T-helper 1 cell treated with Interleukin-12 subunit alpha and Interleukin-12 subunit beta and Interleukin-4 antibody, amounts not matched to agents 30 μg/mL and 1 μg/mL, for 36 hours (primary cell): ENCODE data around the gene PPIP5K2.

ENCODE experiments used
- H3K27ac Mint-ChIP-seq: one replicate; pipeline ENCODE4 v1.8.0; 2021; ENCODE audit warnings: mild to moderate bottlenecking, mixed read lengths
- H3K27me3 Mint-ChIP-seq: one replicate; pipeline ENCODE4 v1.8.0; 2021; ENCODE audit warnings: low read depth, mixed read lengths
- H3K36me3 Mint-ChIP-seq: one replicate; pipeline ENCODE4 v1.8.0; 2021; ENCODE audit warnings: low read depth, mixed read lengths
- H3K4me1 Mint-ChIP-seq: one replicate; pipeline ENCODE4 v1.8.0; 2021; ENCODE audit warnings: low read depth, mixed read lengths
- H3K4me3 Mint-ChIP-seq: one replicate; pipeline ENCODE4 v1.8.0; 2021; ENCODE audit warnings: mild to moderate bottlenecking, moderate library complexity, mixed read lengths
- H3K9me3 Mint-ChIP-seq: one replicate; pipeline ENCODE4 v1.8.0; 2021; ENCODE audit warnings: mixed read lengths

PPIP5K2 gene

DNA sequence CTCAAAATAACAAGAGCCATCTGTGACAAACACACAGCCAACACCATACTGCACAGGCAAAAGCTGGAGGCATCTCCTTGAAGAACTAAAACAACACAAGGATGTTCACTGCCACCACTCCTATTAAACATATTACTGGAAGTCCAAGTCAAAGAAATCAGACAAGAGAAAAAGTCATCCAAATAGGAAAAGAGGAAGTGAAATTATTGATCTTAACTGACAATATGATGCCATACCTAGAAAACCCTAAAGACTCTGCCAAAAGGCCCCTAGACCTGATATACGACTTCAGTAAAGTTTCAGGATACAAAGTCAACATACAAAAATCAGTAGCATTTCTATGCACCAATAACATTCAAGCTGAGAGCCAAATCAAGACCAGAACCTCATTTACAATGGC is 108.5 kb downstream of the PPIP5K2 start:
- H3K36me3 Mint-ChIP-seq, result no peaks in the 10 kb centered on the region
- peaks cover 4% of the 10 kb centered on the region for H3K4me1 Mint-ChIP-seq
- no peaks in the 10 kb centered on the region for H3K9me3 Mint-ChIP-seq
- no peak overlapping the region for H3K27ac Mint-ChIP-seq
- H3K4me3 Mint-ChIP-seq, result no peak overlapping the region
- peaks cover 52% of the 10 kb centered on the region for H3K27me3 Mint-ChIP-seq

DNA sequence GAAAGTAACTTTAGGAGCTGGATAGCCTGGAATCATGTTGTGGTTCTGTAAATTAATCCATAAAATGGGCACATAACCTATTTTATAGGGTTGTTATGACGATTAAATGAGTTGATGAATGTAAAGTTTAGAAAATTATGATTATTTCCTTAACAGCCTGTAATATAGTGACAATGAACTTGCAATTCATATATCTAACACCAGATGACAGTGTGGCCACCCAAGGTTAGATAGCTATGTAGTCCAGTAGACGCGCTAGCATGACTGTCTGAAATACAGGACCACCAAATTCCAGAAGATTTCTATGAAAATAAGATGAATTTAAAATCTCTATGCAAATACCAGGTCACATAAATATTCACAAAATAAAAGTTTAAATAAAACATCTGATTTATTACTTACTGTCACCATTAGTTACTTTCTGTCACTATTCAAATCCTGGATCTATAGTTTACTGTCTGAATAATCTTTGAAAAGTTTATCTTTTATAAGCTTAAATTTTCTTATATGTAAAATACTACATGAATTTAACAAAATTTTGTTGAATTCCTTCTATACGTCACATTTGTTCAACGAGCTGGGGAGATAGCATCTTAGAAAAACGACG is 112.4 kb downstream of the PPIP5K2 start:
- H3K4me3 Mint-ChIP-seq, result no peak overlapping the region
- H3K9me3 Mint-ChIP-seq, result no peaks in the 10 kb centered on the region
- H3K27ac Mint-ChIP-seq, result no peak overlapping the region
- peaks cover 3% of the 10 kb centered on the region for H3K4me1 Mint-ChIP-seq
- no peaks in the 10 kb centered on the region for H3K36me3 Mint-ChIP-seq
- H3K27me3 Mint-ChIP-seq, result peaks cover 37% of the 10 kb centered on the region

DNA sequence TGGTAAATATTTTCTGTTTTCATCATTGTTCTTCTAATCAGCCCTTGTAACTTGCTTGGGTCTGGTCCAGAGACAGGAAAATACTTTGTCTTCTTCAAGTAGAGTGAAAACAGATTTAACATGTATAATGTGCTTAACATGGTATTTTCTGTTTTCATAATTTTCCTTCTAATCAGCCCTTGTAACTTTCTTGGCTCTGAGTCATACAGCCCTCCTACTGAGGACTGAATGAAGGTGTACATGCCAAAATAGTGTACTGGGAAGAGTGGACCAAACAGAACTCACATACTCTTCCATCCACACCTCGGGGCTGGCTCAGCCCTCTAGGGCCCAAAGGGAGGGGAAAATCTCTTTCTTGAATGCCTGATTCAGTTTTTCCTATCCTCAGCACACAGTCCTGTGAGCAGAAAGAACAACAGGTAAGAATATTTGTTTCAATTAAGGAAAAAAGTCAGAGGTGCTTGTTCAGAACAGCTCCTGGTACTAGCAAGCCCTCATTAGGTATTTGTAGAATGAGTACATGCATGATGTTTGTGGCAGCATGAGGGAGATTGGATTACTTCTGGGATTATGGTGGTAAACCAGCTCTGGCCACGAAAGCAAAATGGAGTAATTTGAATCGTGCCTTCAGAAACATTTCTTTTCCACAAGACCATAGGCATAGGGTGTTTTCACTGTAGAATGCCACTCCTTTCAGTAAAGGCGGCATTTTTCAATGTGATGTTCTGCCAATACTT is 114.3 kb downstream of the PPIP5K2 start:
- Mint-ChIP-seq H3K27me3 (peaks cover 35% of the 10 kb centered on the region), H3K9me3 (peaks cover 5% of the 10 kb centered on the region), H3K36me3 (no peaks in the 10 kb centered on the region)

DNA sequence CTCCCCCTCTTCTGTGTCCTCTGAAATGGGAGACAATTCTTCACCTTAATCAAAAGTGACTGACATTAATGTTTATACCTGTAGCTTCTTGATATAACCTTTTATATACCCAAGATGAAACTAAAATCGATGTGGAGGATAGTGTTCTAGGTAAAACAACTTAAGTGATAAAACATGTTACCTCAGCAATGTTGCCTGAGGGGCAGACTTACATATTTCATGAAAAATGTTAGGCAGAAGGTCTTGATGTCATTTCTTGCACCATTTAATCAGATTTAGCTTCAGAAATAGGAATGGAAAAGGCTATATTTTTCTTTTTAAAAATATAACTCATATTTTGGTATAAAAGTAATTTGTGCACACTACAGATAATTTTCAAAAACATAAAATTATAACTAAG is 115.8 kb downstream of the PPIP5K2 start:
- no peaks in the 10 kb centered on the region for H3K36me3 Mint-ChIP-seq
- H3K9me3 Mint-ChIP-seq, result peaks cover 5% of the 10 kb centered on the region
- H3K27ac Mint-ChIP-seq, result no peak overlapping the region
- no peak overlapping the region for H3K4me3 Mint-ChIP-seq
- no peaks in the 10 kb centered on the region for H3K4me1 Mint-ChIP-seq
- peaks cover 27% of the 10 kb centered on the region for H3K27me3 Mint-ChIP-seq

More for the DNA sequence above, 114.3 kb downstream of the PPIP5K2 start:
- no peak overlapping the region for H3K27ac Mint-ChIP-seq
- no peak overlapping the region for H3K4me3 Mint-ChIP-seq
- H3K4me1 Mint-ChIP-seq, result no peaks in the 10 kb centered on the region

DNA sequence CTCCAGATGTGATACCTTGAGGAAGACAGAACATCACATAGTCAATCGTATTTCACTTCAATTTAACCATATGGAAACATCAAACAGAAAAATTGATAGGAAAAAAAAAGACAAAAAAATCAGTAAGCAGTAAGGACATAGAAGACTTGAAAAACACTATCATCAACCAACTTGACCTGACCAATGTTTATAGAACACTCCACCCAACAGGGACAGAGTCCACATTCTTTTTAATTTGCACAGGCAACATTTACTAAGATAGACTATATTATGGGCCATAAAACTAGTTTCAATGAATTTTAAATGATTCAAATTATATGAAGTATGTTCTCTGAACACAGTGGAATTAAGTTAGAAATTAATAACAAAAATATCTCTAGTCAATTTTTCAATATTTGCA is 117.7 kb downstream of the PPIP5K2 start:
- Mint-ChIP-seq H3K9me3 (peaks cover 5% of the 10 kb centered on the region), H3K36me3 (no peaks in the 10 kb centered on the region), H3K27me3 (peaks cover 28% of the 10 kb centered on the region), H3K27ac (no peak overlapping the region), H3K4me3 (no peak overlapping the region), H3K4me1 (no peaks in the 10 kb centered on the region)

DNA sequence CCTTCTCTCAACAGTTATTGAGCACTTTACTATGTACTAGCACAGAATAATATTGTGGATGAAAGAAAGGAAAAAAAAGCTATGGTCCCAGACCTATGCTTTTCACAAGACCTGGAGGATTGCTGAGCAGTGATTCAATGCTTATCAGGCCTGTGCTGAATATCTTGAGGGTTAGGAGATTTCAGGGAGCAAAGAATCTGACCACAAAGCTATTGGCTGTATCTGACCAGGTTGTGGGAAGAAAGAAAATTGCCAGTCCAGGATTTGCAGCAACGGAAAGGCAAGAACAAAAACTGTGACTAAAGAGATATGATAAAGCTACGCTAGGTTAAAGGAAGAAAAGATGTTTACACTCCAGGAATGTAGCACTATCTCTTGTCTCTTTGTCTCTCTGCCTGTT is 123.6 kb downstream of the PPIP5K2 start:
- no peak overlapping the region for H3K4me3 Mint-ChIP-seq
- peaks cover 5% of the 10 kb centered on the region for H3K9me3 Mint-ChIP-seq
- peaks cover 3% of the 10 kb centered on the region for H3K4me1 Mint-ChIP-seq
- no peak overlapping the region for H3K27ac Mint-ChIP-seq
- no peaks in the 10 kb centered on the region for H3K36me3 Mint-ChIP-seq
- H3K27me3 Mint-ChIP-seq, result peaks cover 55% of the 10 kb centered on the region

DNA sequence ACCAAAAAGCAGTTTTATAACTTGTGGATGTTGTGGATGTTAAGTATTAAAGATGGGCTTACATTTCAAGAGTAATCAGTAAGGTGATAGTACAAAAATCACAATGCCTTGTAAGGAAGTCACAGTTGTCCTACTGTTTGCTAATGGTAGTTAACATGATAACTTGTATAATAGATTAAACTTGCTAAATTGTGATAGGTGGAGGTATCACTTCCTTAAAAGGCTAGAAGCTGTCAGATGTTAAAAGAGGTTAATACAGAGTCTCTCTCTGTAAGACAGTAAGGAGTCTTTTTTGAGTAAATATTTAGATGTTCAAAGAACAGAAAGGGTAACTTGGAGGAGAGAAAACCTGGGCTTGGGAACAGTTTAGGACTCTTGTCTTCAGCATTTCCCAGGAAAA is 124.3 kb downstream of the PPIP5K2 start:
- Mint-ChIP-seq H3K4me1 (peaks cover 3% of the 10 kb centered on the region), H3K9me3 (no peaks in the 10 kb centered on the region), H3K4me3 (no peak overlapping the region), H3K27ac (no peak overlapping the region), H3K36me3 (no peaks in the 10 kb centered on the region), H3K27me3 (peaks cover 55% of the 10 kb centered on the region)

DNA sequence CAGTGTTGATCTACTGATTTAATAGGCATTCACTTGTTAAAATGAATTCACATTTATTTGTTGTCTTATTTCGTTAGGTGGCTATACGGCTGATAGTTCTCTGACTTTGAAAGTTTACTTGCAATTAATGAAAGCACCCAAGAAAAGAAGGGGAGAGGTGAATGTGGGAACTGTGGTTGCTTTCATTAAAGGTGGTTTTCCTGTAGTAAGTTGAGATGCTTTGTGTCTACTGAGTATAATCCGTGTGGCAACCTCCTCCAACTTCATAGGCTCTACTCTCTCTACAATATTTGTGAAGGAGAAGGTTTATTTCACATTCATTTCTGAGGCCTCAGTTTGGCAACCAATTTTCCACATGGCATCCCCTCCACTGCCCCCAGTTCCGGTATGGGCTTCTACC is 125.7 kb downstream of the PPIP5K2 start:
- Mint-ChIP-seq H3K9me3 (no peaks in the 10 kb centered on the region), H3K4me3 (no peak overlapping the region), H3K36me3 (no peaks in the 10 kb centered on the region), H3K27ac (no peak overlapping the region), H3K27me3 (peaks cover 67% of the 10 kb centered on the region), H3K4me1 (peaks cover 3% of the 10 kb centered on the region)

DNA sequence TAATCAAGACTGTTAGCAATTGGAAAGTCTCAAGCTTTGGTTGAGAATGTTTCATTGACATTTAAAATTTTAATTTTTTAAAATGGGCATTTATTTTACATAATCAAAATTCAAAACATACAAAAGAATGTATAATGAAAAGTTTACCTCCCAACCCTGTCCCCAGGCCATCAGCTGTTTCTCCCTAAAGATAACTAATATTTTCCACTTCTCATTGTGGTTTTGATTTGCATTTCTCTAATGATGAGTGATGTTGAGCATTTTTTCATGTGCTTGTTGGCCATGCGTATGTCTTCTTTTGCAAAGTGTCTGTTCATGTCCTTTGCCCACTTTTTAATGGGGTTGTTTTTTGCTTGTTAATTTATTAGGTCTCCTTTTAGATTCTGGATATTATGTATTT is 127.0 kb downstream of the PPIP5K2 start:
- H3K4me1 Mint-ChIP-seq, result peaks cover 3% of the 10 kb centered on the region
- no peaks in the 10 kb centered on the region for H3K9me3 Mint-ChIP-seq
- no peak overlapping the region for H3K27ac Mint-ChIP-seq
- H3K27me3 Mint-ChIP-seq, result peaks cover 75% of the 10 kb centered on the region
- H3K4me3 Mint-ChIP-seq, result no peak overlapping the region
- no peaks in the 10 kb centered on the region for H3K36me3 Mint-ChIP-seq

DNA sequence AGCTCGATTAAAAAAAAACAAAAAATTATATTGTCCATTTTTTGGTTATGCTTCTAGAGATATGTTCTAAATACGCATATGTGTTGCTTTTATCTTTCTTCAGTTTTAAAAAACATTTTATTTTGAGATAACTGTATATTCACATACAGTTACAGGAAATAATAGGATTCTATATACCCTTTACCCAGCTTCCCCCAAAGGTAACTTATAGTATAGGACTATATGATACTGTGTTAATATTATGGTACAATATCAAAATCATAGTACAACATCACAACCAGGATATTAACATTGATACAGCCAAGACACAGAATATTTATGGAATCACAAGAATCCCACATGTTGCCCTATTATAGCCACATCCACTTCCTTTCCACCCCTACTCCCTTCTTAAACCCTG is 129.0 kb downstream of the PPIP5K2 start:
- peaks cover 76% of the 10 kb centered on the region for H3K27me3 Mint-ChIP-seq
- H3K9me3 Mint-ChIP-seq, result no peaks in the 10 kb centered on the region
- peaks cover 3% of the 10 kb centered on the region for H3K4me1 Mint-ChIP-seq
- H3K36me3 Mint-ChIP-seq, result no peaks in the 10 kb centered on the region
- H3K4me3 Mint-ChIP-seq, result no peak overlapping the region
- no peak overlapping the region for H3K27ac Mint-ChIP-seq

DNA sequence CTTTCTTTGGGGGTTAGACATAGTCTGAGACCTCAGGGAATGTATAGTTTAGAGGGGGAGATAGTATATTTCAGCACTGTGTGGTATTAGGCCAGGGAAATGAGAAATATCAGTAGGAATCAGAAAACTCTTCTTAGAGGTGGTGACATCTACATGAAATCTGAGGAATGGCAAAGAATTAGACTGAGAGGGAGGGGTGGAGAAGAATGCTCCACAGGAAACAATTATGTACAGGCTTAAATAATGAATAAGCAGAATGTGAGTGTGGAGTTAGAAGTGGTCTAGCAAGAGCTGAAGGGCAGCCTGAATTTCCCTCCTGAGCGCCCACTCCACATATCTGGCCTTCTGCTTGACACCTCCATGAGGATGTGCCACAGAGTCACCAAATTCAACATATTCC is 134.8 kb downstream of the PPIP5K2 start:
- Mint-ChIP-seq H3K36me3 (no peaks in the 10 kb centered on the region), H3K27ac (no peak overlapping the region), H3K4me1 (peaks cover 4% of the 10 kb centered on the region), H3K4me3 (no peak overlapping the region), H3K9me3 (no peaks in the 10 kb centered on the region), H3K27me3 (peaks cover 48% of the 10 kb centered on the region)

DNA sequence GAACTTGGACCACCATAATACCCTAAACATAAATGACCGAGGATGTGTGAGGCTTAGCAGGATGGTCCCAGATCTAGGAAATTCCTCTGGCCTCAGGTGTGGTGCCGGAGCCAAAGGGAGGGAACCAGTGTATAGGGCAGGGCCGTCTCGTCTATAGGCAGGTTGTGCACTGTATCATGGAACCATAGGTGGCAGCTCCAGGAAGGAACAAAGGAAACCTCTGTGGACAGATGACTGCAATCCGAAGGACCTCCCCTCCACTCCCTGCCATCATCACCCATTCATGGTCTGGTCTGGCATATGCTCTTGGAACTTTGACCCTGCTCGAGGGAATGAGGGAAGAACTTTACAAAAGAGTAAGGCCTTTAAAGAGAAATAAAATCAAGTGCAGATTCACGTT is 135.6 kb downstream of the PPIP5K2 start:
- Mint-ChIP-seq H3K27ac (no peak overlapping the region), H3K27me3 (peaks cover 43% of the 10 kb centered on the region), H3K36me3 (no peaks in the 10 kb centered on the region), H3K9me3 (no peaks in the 10 kb centered on the region), H3K4me1 (peaks cover 8% of the 10 kb centered on the region), H3K4me3 (no peak overlapping the region)

DNA sequence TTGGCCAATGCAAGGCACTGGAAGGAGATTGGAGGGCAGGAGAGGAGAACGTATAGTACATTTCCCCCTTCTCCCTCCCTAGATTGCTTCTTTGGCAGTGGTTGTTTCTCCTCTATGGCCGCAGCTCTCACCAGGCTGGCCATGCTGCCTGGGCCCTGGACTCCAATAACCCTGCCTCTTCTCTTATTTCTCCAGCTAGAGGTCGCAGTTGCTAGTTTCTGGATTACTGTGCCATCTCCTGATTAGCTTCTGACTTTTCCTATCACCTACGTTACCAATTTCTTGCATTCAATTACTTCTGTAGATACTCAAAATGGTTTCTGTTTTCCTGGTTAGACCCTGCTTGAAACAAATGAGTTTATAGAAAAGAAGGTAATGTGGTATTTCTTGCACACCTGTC is 136.1 kb downstream of the PPIP5K2 start:
- Mint-ChIP-seq H3K36me3 (no peaks in the 10 kb centered on the region), H3K27me3 (peaks cover 38% of the 10 kb centered on the region), H3K4me1 (peaks cover 13% of the 10 kb centered on the region), H3K27ac (no peak overlapping the region), H3K9me3 (no peaks in the 10 kb centered on the region), H3K4me3 (no peak overlapping the region)

DNA sequence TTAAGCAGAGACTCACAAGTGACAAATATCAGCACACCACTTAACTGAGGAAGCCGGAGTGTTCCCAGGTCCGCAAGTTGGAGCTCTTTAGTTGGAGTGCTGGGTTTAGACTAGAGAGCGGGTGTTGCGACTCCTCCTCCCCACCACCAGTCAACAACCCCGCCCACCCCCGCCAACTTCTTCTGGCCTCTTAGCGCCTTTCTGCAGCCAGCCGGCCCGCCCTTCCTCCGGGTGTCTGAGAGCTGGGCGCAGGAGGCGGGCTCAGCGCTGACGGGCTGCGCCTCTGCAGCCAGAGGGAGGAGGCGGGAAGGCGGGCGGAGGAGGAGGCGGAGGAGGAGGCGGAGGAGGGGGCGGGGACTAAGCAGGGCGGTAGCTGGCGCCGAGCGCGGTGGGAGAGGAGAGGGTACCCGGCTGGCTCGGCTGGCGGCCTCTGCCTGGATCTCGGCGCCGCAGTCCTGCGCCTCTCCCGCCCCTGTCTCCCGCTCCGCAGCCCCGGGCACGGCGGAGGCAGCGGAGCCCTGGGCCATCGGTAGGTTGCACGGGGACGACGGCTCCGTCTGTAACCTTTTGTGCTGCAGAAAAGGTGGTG is 138.4 kb downstream of the PPIP5K2 start, which contains the start of gene MACIR:
TSS of gene MACIR (plus strand) at position 396 of the 589 bp plus-strand sequence. CDS start 17,157 bp downstream, outside the sequence.
- no peaks in the 10 kb centered on the region for H3K36me3 Mint-ChIP-seq
- peaks cover 29% of the 10 kb centered on the region for H3K27me3 Mint-ChIP-seq
- peaks cover 25% of the 10 kb centered on the region for H3K4me1 Mint-ChIP-seq
- peak within 1 kb of the TSS; percentile 78 for H3K27ac Mint-ChIP-seq
- no peaks in the 10 kb centered on the region for H3K9me3 Mint-ChIP-seq
- peak within 1 kb of the TSS; percentile 94 for H3K4me3 Mint-ChIP-seq
